Subcutaneous adipose tissue (tissue), 4 donors: ENCODE results near the gene NPY4R. TPM values are rescaled to one million over a fixed set of nuclear protein-coding genes. Genes with fewer than 3 reads are reported as not detected.
"Not testable (repeated sequence)": the region's sequence is repeated elsewhere in the genome, so short reads cannot be mapped to it uniquely, and the experiment has no call there.

ENCODE experiments used
- total RNA-seq, 4 donors: library from RNA; depleted of rRNA; stranded (reverse); fragments of >200 nt; gene quantifications; one replicate each; pipeline ENCODE4 v1.1.0, GENCODE V29; 2016
- TF ChIP-seq, protein P1 (sequence below): fragments of 450-650 bp; IDR thresholded peaks from one replicate; pipeline ENCODE4 v1.5.1; 2016; ENCODE audit warnings: low read depth, mild to moderate bottlenecking, control low read depth, antibody characterized with exemption, moderate library complexity

The NPY4R gene
- total RNA-seq: under 1 TPM in 1 of 4 donors, not detected in 3; 0.38 TPM

DNA sequence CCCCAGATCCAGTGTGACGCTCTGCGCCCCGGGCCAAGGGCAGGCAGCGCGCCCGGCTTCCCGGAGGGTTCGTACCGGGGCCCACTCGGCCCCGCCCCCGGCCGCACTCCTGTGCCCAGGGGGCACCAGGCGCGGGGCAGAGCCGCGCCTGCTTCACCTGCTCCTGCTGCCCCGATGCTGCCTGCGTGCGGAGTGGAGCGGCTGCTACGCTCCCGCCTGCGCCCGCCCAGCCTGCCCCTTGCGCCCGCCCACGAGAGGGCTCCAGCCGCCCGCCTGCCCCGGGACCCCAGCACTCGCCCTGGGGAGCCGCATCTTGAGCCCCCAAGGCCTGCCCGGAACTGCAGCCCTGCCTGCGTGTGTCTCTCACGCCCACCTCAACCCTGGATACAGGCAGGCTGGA, at the start of gene NPY4R:
Gene NPY4R (minus strand): TSS at position 194 of the 400 bp plus-strand sequence. CDS start 3,323 bp downstream, outside the sequence.
- TF ChIP-seq, protein P1, sequence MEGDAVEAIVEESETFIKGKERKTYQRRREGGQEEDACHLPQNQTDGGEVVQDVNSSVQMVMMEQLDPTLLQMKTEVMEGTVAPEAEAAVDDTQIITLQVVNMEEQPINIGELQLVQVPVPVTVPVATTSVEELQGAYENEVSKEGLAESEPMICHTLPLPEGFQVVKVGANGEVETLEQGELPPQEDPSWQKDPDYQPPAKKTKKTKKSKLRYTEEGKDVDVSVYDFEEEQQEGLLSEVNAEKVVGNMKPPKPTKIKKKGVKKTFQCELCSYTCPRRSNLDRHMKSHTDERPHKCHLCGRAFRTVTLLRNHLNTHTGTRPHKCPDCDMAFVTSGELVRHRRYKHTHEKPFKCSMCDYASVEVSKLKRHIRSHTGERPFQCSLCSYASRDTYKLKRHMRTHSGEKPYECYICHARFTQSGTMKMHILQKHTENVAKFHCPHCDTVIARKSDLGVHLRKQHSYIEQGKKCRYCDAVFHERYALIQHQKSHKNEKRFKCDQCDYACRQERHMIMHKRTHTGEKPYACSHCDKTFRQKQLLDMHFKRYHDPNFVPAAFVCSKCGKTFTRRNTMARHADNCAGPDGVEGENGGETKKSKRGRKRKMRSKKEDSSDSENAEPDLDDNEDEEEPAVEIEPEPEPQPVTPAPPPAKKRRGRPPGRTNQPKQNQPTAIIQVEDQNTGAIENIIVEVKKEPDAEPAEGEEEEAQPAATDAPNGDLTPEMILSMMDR: not testable (repeated sequence)

DNA sequence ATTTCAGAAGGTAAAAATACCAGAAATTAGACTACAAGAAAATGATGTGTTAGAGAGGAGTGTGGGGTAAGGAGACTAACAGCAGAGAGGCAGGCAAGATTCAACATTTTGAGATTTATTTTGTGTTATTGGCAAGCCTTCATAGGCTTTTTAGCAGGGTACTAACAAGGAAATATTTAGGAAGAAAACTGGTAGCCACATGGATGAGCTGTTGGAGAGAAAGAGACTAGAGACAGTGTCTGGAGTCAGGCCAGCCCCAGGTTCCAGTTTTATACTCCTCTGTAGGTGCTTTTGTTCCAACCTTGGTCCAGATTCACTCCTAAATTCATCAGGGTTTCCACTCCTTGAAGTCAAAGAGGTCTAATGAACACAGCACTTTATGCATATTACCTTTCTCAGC, 49.6 kb upstream of the NPY4R start:
- TF ChIP-seq, protein P1: no peak

DNA sequence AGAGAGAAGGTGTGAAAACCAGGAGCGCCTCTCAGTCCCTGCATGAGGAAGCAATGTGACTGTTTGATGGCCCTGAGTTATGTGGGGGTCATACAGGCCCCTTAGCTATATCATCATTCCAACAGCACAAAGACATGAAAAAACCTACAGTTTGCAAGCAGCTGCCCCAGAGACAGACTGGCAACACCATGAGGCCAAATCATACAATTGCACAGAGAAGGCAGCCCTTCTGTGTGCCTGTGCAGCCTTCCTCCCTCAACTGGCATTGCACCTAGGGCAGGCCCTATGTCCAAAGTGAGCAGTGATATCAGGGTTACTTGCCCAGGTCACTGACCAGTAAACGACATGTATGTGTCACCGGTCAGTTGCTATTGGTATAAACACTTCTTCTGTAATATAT, 49.1 kb upstream of the NPY4R start:
- TF ChIP-seq, protein P1: no peak

DNA sequence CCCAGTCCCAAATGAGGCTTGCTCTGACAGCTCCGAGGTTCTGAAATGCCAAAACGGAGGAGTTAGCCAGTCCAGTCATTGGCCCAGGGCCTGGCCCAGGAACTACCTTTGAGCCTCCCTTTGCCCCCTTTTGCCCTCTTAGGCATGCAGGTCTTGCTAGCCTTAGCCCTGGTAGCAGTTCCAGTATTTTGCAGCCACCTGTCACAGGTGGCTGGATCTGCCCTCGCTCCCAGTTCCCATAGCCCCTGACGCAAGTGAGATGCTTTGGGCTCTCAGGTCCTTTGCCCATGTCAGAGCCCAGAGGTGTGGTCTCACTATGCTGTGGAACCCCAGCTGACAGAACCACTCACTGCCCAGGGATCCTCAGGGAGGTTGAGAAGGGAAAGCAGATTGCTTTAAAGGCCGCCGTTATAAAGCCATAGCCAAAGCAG, 48.7 kb upstream of the NPY4R start:
- TF ChIP-seq, protein P1: no peak

Other genes with a start within 250 kb of the NPY4R start
- not detected for gene ANTXRL, start 179.0 kb downstream of the NPY4R start, total RNA-seq
- gene ANXA8L1, start 90.2 kb downstream of the NPY4R start, total RNA-seq: 1 to 10 TPM in 1 of 4 donors, not detected in 3; 2.8 TPM
- not detected for gene GPRIN2, start 90.7 kb upstream of the NPY4R start, total RNA-seq
- gene SYT15, start 113.2 kb upstream of the NPY4R start, total RNA-seq: 1 to 10 TPM; 1.2 to 7.9 (median 3.5) TPM